Mucosa of rectum (tissue), 2 donors: ENCODE measurements around the gene CDC123.
"Not testable (repeated sequence)": the region's sequence is repeated elsewhere in the genome, so short reads cannot be mapped to it uniquely, and the experiment has no call there.

ENCODE experiments used
- H3K27ac ChIP-seq, 2 donors: one replicate each; pipeline ENCODE4 v1.7.0; 2013; ENCODE audit warnings: inconsistent platforms in 2 of 2, low read depth in 2 of 2, low read length in 2 of 2
- H3K27me3 ChIP-seq, 2 donors: one replicate each; pipeline ENCODE4 v1.7.0; 2013; ENCODE audit warnings: low read length in 2 of 2; ENCODE audit not compliant: control insufficient read depth in 2 of 2, insufficient read depth in 2 of 2
- H3K36me3 ChIP-seq, 2 donors: one replicate each; pipeline ENCODE4 v1.7.0; 2013; ENCODE audit warnings: low read length in 2 of 2; ENCODE audit not compliant: control insufficient read depth in 2 of 2, insufficient read depth in 2 of 2
- H3K4me1 ChIP-seq, 2 donors: one replicate each; pipeline ENCODE4 v1.7.0; 2013; ENCODE audit warnings: low read length in 2 of 2, mild to moderate bottlenecking in 1 of 2; ENCODE audit not compliant: control insufficient read depth in 2 of 2, insufficient read depth in 2 of 2
- H3K4me3 ChIP-seq, 2 donors: one replicate each; pipeline ENCODE4 v1.7.0; 2013; ENCODE audit warnings: low read length in 2 of 2
- H3K9ac ChIP-seq, 2 donors: one replicate each; pipeline ENCODE4 v1.7.0; 2013; ENCODE audit warnings: low read length in 2 of 2, low read depth in 1 of 2, mild to moderate bottlenecking in 1 of 2
- H3K9me3 ChIP-seq, 2 donors: one replicate each; pipeline ENCODE4 v1.7.0; 2013; ENCODE audit warnings: low read length in 2 of 2; ENCODE audit not compliant: control insufficient read depth in 2 of 2
- donor health status: healthy.
- donor health status: Normal muscosa, but diverticular disease.

The CDC123 gene

GRCh38 chr10:12225444-12225843 lies 29.5 kb downstream of the CDC123 start:
- Histone ChIP-seq H3K27me3 (no peaks in the 10 kb centered on the region), H3K4me3 (no peak overlapping the region), H3K27ac (no peak overlapping the region), H3K4me1 (peaks cover under 1 to 2% of the 10 kb centered on the region in 2 donors), H3K9ac (no peak overlapping the region), H3K9me3 (no peaks in the 10 kb centered on the region), H3K36me3 (peaks cover 11 to 18% of the 10 kb centered on the region in 2 donors)

GRCh38 chr10:12226438-12226837 lies 30.4 kb downstream of the CDC123 start:
- not testable (repeated sequence) for H3K9ac ChIP-seq, H3K4me3 ChIP-seq

DNA sequence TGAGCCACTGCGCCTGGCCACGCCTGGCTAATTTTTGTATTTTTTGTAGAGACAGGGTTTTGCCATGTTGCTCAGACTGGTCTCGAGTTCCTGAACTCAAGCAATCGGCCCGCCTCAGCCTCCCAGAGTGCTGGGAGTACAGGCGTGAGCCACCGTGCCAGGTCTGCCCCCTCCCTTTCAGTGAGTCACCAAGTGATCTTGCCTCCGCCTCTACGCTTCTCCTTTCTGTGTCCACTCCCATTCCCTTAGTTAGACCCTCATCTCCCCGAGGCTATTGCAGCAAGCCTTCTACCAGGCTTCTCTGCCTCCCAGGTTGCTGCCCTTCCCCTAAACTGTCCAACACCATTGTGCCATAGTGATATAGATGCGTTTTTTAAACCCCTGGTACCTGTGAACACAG lies 32.9 kb downstream of the CDC123 start:
- no peaks in the 10 kb centered on the region for H3K9me3 ChIP-seq
- peaks cover 20 to 30% of the 10 kb centered on the region in 2 donors for H3K36me3 ChIP-seq
- no peaks in the 10 kb centered on the region for H3K4me1 ChIP-seq
- no peak overlapping the region for H3K9ac ChIP-seq
- H3K27ac ChIP-seq: no peak overlapping the region
- no peak overlapping the region for H3K4me3 ChIP-seq
- no peaks in the 10 kb centered on the region for H3K27me3 ChIP-seq

More at GRCh38 chr10:12226438-12226837, 30.4 kb downstream of the CDC123 start:
- not testable (repeated sequence) for H3K27ac ChIP-seq, H3K27me3 ChIP-seq, H3K9me3 ChIP-seq, H3K4me1 ChIP-seq
- H3K36me3 ChIP-seq: peaks cover 14 to 22% of the 10 kb centered on the region in 2 donors

- H3K27ac ChIP-seq, H3K4me1 ChIP-seq, H3K4me3 ChIP-seq, H3K9me3 ChIP-seq, H3K9ac ChIP-seq, H3K27me3 ChIP-seq: not testable (repeated sequence)
- H3K36me3 ChIP-seq: peaks cover 38 to 54% of the 10 kb centered on the region in 2 donors
Observed at GRCh38 chr10:12234687-12235086, 38.7 kb downstream of the CDC123 start.

- no peaks in the 10 kb centered on the region for H3K27me3 ChIP-seq
- H3K27ac ChIP-seq: no peak overlapping the region
Observed at GRCh38 chr10:12235116-12235694, 39.2 kb downstream of the CDC123 start.

GRCh38 chr10:12235796-12236195 lies 39.8 kb downstream of the CDC123 start:
- Histone ChIP-seq H3K4me1 (no peaks in the 10 kb centered on the region), H3K27ac (no peak overlapping the region), H3K9ac (no peak overlapping the region), H3K4me3 (no peak overlapping the region), H3K9me3 (no peaks in the 10 kb centered on the region), H3K27me3 (no peaks in the 10 kb centered on the region), H3K36me3 (peaks cover 28 to 49% of the 10 kb centered on the region in 2 donors)

More at GRCh38 chr10:12235116-12235694, 39.2 kb downstream of the CDC123 start:
- H3K9ac ChIP-seq: no peak overlapping the region
- H3K36me3 ChIP-seq: peaks cover 34 to 52% of the 10 kb centered on the region in 2 donors
- no peaks in the 10 kb centered on the region for H3K4me1 ChIP-seq
- H3K4me3 ChIP-seq: no peak overlapping the region
- no peaks in the 10 kb centered on the region for H3K9me3 ChIP-seq

DNA sequence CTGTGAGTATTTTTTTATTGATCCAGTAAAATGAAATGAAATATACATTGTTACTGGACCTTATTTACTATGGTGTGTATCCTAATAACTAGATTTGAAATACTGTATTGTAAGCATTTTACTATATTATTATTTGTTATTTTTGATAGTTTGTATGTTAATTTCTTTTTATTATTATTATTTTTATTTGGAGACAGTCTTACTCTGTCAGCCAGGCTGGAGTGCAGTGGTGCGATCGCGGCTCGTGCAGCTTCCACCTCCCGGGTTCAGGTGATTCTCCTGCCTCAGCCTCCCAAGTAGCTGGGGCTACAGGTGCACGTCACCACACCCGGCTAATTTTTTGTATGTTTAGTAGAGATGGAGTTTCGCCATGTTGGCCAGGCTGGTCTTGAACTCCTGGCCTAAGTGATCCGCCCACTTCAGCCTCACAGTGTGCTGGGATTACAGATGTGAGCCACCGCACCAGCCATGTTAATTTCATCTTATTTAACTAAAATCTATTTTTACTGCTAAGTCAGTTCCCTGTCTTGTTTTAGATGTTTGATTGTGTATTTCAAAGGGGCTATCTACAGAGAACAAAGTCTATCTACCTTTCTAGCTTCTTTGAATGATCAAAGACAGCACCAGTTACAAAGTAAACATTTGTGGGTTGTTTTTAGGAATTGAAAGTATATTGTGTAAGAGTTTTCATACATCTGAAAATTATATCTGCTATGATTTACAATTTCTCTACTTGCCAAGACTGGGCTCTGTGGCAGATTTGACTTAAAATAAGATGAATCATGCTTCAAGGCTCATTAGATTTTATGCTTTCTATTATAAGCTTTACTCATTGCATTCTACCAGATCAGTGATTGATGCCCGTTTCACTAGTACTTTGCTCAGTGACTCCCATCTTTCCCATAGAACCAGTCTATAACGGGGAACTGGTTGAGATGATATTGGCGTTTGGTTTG lies 41.6 kb downstream of the CDC123 start:
- no peak overlapping the region for H3K4me3 ChIP-seq
- no peaks in the 10 kb centered on the region for H3K9me3 ChIP-seq
- H3K36me3 ChIP-seq: peaks cover 22 to 40% of the 10 kb centered on the region in 2 donors
- no peaks in the 10 kb centered on the region for H3K27me3 ChIP-seq
- H3K4me1 ChIP-seq: no peaks in the 10 kb centered on the region
- H3K9ac ChIP-seq: no peak overlapping the region
- H3K27ac ChIP-seq: no peak overlapping the region

- Histone ChIP-seq H3K27me3 (no peaks in the 10 kb centered on the region), H3K4me1 (no peaks in the 10 kb centered on the region), H3K36me3 (peaks cover 23 to 39% of the 10 kb centered on the region in 2 donors), H3K9ac (no peak overlapping the region), H3K4me3 (no peak overlapping the region), H3K9me3 (no peaks in the 10 kb centered on the region), H3K27ac (no peak overlapping the region)
Observed at GRCh38 chr10:12238821-12239220, 42.8 kb downstream of the CDC123 start.

GRCh38 chr10:12241810-12242529 lies 46.0 kb downstream of the CDC123 start:
- Histone ChIP-seq H3K36me3 (peaks cover 28 to 39% of the 10 kb centered on the region in 2 donors), H3K27ac (no peak overlapping the region), H3K4me1 (no peaks in the 10 kb centered on the region), H3K27me3 (no peaks in the 10 kb centered on the region), H3K9ac (no peak overlapping the region), H3K4me3 (no peak overlapping the region), H3K9me3 (no peaks in the 10 kb centered on the region)
